CD8-positive, alpha-beta memory T cell (primary cell): ENCODE data around the gene TBL1X. TPM values are rescaled to one million over a fixed set of nuclear protein-coding genes. Genes with fewer than 3 reads are reported as not detected.
"Not testable (repeated sequence)": the region's sequence is repeated elsewhere in the genome, so short reads cannot be mapped to it uniquely, and the experiment has no call there.

ENCODE experiments used
- CTCF ChIA-PET: fragments of 350-600 bp; sonication (Branson Sonifier 250); formaldehyde crosslinking; loops from one replicate; lab custom pipeline; 2021; ENCODE audit warnings: antibody characterized with exemption; lab: Charles Lee
- POLR2A ChIA-PET: fragments of 350-600 bp; sonication (Branson Sonifier 250); formaldehyde crosslinking; loops from one replicate; lab custom pipeline; 2021; ENCODE audit warnings: antibody characterized with exemption; lab: Charles Lee
- DNase-seq, 5 donors: peaks; one replicate each; pipeline versions ENCODE4 v3.0.0 to v3.0.0-alpha.2; 2020 to 2022; ENCODE audit warnings: mixed read lengths in 1 of 5
- H3K27ac ChIP-seq: one replicate; pipeline ENCODE4 v1.7.0; 2013; ENCODE audit warnings: low read depth, mild to moderate bottlenecking, low read length, moderate library complexity
- H3K27me3 ChIP-seq: 2 replicates; pipeline ENCODE4 v1.7.0; 2013; ENCODE audit warnings: low read length, mild to moderate bottlenecking; ENCODE audit not compliant: insufficient read depth, poor library complexity, severe bottlenecking
- H3K36me3 ChIP-seq: 2 replicates; pipeline ENCODE4 v1.7.0; 2013; ENCODE audit warnings: mild to moderate bottlenecking, low read length, moderate library complexity; ENCODE audit not compliant: insufficient read depth
- H3K4me1 ChIP-seq: 2 replicates; pipeline ENCODE4 v1.7.0; 2013; ENCODE audit warnings: mild to moderate bottlenecking, low read length, moderate library complexity; ENCODE audit not compliant: insufficient read depth
- H3K4me3 ChIP-seq: 2 replicates; pipeline ENCODE4 v1.7.0; 2013; ENCODE audit warnings: mild to moderate bottlenecking, low read length
- H3K9me3 ChIP-seq: 2 replicates; pipeline ENCODE4 v1.7.0; 2013; ENCODE audit warnings: mild to moderate bottlenecking, low read length
- H3K27ac Mint-ChIP-seq, 8 donors: one replicate each; pipeline ENCODE4 v1.8.0; 2020 to 2021; ENCODE audit warnings: mixed read lengths in 8 of 8, mild to moderate bottlenecking in 6 of 8, inconsistent platforms in 3 of 8, moderate library complexity in 3 of 8
- H3K27me3 Mint-ChIP-seq, 2 donors: one replicate each; pipeline ENCODE4 v1.8.0; 2020 to 2021; ENCODE audit warnings: mixed read lengths in 2 of 2, mild to moderate bottlenecking in 1 of 2, moderate library complexity in 1 of 2
- H3K36me3 Mint-ChIP-seq, 3 donors: one replicate each; pipeline ENCODE4 v1.8.0; 2020 to 2021; ENCODE audit warnings: mixed read lengths in 3 of 3, inconsistent platforms in 1 of 3, mild to moderate bottlenecking in 1 of 3
- H3K4me1 Mint-ChIP-seq, 3 donors: one replicate each; pipeline ENCODE4 v1.8.0; 2020 to 2021; ENCODE audit warnings: mixed read lengths in 3 of 3, inconsistent platforms in 1 of 3, mild to moderate bottlenecking in 1 of 3
- H3K4me3 Mint-ChIP-seq, 7 donors: one replicate each; pipeline ENCODE4 v1.8.0; 2020 to 2021; ENCODE audit warnings: mixed read lengths in 7 of 7, mild to moderate bottlenecking in 6 of 7, moderate library complexity in 4 of 7, inconsistent platforms in 2 of 7
- H3K9me3 Mint-ChIP-seq, 5 donors: one replicate each; pipeline ENCODE4 v1.8.0; 2020 to 2022; ENCODE audit warnings: mixed read lengths in 5 of 5, mild to moderate bottlenecking in 3 of 5, moderate library complexity in 2 of 5, inconsistent platforms in 1 of 5
- polyA plus RNA-seq: library from polyadenylated mRNA; unstranded; fragments of 300-500 nt; fragmentation: Illumina TruSeq; gene quantifications from one replicate; pipeline ENCODE4 v1.2.3, GENCODE V29; 2021
- total RNA-seq, 2 experiments: library from RNA; stranded (reverse); gene quantifications; one replicate each; pipeline ENCODE4 v1.2.3, GENCODE V29; 2021

Gene TBL1X
- total and polyA plus RNA-seq, 3 experiments from 2014 or later = 16.1 to 25.0 (median 21.3) TPM

- Histone ChIP-seq H3K36me3 (no peaks in the 10 kb centered on the region), H3K27me3 (no peaks in the 10 kb centered on the region), H3K9me3 (no peaks in the 10 kb centered on the region), H3K4me3 (no peak overlapping the region), H3K27ac (no peak overlapping the region), H3K4me1 (no peaks in the 10 kb centered on the region)
- Mint-ChIP-seq H3K27ac (no peak overlapping the region), H3K27me3 (peaks cover 0 to 5% of the 10 kb centered on the region in 2 donors), H3K9me3 (peaks cover 0 to 3% (median 0%) of the 10 kb centered on the region in 5 donors), H3K4me1 (no peaks in the 10 kb centered on the region), H3K36me3 (no peaks in the 10 kb centered on the region), H3K4me3 (no peak overlapping the region)
- POLR2A ChIA-PET = no interaction called here
- no peak for DNase-seq
- CTCF ChIA-PET = no interaction called here
Observed at GRCh38 chrX:9433596-9433995, 31.3 kb upstream of the TBL1X start.

- Mint-ChIP-seq H3K4me1 (no peaks in the 10 kb centered on the region), H3K27ac (peak overlapping the region in 1 of 8 donors; percentile 29), H3K9me3 (peaks cover 0 to 3% (median 0%) of the 10 kb centered on the region in 5 donors), H3K36me3 (no peaks in the 10 kb centered on the region), H3K4me3 (no peak overlapping the region), H3K27me3 (peaks cover 0 to 4% of the 10 kb centered on the region in 2 donors)
- H3K27ac ChIP-seq = no peak overlapping the region
- H3K4me1 ChIP-seq = no peaks in the 10 kb centered on the region
- H3K27me3 ChIP-seq = no peaks in the 10 kb centered on the region
- no peaks in the 10 kb centered on the region for H3K9me3 ChIP-seq
- DNase-seq = no peak
- no peak overlapping the region for H3K4me3 ChIP-seq
- CTCF ChIA-PET = no interaction called here
- H3K36me3 ChIP-seq = no peaks in the 10 kb centered on the region
- POLR2A ChIA-PET = no interaction called here
Observed at GRCh38 chrX:9434051-9434550, 30.8 kb upstream of the TBL1X start.

GRCh38 chrX:9435086-9435485 lies 29.8 kb upstream of the TBL1X start:
- not testable (repeated sequence) for H3K36me3 Mint-ChIP-seq, H3K4me1 Mint-ChIP-seq, H3K27ac Mint-ChIP-seq

DNA sequence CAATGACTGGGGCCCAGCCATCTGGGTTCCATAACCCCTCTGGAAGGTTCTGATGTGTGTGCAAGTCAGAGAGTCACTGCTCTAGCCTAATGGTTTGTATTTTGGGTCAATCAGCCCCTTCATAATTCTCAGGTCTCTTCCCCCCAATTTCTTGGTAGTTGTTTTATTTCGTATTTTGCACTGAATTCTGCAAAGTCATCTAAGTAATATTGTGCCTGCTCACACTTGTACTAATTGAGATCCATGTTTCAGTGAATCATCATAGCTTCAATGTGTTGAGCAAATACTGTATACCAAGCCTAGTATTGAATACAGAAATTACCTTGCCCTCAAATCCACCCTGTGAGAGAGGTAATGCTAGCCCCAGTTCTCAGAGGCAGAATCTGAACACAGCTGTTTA lies 28.0 kb upstream of the TBL1X start:
- no peaks in the 10 kb centered on the region for H3K36me3 Mint-ChIP-seq
- H3K4me3 Mint-ChIP-seq = no peak overlapping the region
- Histone ChIP-seq H3K9me3 (no peaks in the 10 kb centered on the region), H3K4me3 (no peak overlapping the region), H3K4me1 (no peaks in the 10 kb centered on the region), H3K36me3 (no peaks in the 10 kb centered on the region), H3K27ac (no peak overlapping the region), H3K27me3 (no peaks in the 10 kb centered on the region)
- ChIA-PET POLR2A (no interaction called here), CTCF (no interaction called here)
- H3K9me3 Mint-ChIP-seq = no peaks in the 10 kb centered on the region
- no peaks in the 10 kb centered on the region for H3K27me3 Mint-ChIP-seq
- DNase-seq = no peak
- H3K27ac Mint-ChIP-seq = peak overlapping the region in 1 of 8 donors; percentile 29
- no peaks in the 10 kb centered on the region for H3K4me1 Mint-ChIP-seq

More at GRCh38 chrX:9435086-9435485, 29.8 kb upstream of the TBL1X start:
- H3K9me3 Mint-ChIP-seq, H3K27ac ChIP-seq, H3K36me3 ChIP-seq, DNase-seq, H3K4me3 ChIP-seq, CTCF ChIA-PET, H3K4me3 Mint-ChIP-seq, H3K4me1 ChIP-seq, H3K27me3 ChIP-seq, H3K9me3 ChIP-seq, H3K27me3 Mint-ChIP-seq, POLR2A ChIA-PET: not testable (repeated sequence)

DNA sequence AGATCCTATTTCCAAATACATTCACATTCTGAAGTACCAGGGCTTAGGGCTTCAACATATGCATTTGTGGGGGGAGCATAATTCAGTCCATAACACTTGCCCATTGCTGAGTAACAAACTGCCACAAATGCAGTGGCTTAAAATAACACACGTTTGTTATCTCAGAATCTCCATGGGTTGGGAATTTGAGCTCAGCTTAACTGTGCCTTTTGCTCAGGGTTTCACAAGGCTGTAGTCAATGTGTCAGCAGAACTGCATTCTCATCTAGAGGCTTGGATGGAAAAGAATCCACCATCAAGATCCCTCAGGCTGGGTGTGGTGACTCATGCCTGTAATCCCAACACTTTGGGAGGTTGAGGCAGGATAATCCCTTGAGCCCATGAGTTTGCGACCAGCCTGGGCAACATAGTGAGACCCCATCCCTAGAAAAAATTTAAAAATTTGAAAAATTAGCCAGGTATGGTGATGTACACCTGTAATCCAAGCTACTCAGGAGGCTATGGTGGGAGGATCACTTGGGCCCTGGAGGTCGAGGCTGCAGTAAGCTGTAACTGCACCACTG lies 25.8 kb upstream of the TBL1X start:
- DNase-seq = no peak
- H3K36me3 ChIP-seq = no peaks in the 10 kb centered on the region
- peaks cover 0 to 3% of the 10 kb centered on the region in 2 donors for H3K27me3 Mint-ChIP-seq
- ChIA-PET POLR2A (no interaction called here), CTCF (no interaction called here)
- no peaks in the 10 kb centered on the region for H3K36me3 Mint-ChIP-seq
- no peak overlapping the region for H3K4me3 ChIP-seq
- H3K4me1 ChIP-seq = no peaks in the 10 kb centered on the region
- H3K9me3 Mint-ChIP-seq = no peaks in the 10 kb centered on the region
- no peak overlapping the region for H3K27ac ChIP-seq
- H3K4me3 Mint-ChIP-seq = no peak overlapping the region
- H3K27ac Mint-ChIP-seq = no peak overlapping the region
- no peaks in the 10 kb centered on the region for H3K27me3 ChIP-seq
- H3K9me3 ChIP-seq = no peaks in the 10 kb centered on the region
- H3K4me1 Mint-ChIP-seq = no peaks in the 10 kb centered on the region

DNA sequence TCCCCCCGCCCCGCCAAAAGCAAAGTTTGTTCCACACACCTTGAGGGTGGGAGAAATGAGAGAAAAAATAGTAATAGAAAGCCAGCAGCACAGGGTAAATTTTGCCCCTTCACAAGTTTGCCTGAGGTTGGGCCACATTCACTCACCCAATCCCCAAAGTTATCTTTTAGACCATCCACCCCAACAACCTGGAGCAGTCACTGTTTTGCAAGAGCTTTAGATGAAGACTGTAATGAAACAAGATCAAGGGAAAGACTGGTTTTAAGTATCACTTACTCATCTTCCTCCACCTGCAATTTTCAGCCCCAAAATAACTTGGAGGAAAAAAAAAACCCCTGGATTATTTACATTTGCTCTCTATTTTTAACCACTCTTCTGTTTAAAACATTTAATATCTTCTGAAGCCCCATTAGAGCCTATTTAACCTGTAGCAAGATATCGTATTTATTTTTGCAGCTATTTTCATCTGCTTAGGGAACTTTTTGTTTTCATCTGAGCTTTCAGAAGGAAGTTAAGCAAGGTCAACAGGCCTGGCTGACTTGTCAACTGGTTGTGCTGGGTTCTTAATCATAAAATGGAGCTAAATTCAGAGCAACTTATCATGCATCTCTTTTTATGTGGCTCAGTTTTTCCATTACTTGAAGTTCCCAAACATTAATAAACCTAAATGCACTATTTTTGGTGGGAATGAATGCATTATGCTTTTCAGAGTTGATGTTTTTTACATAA lies 24.6 kb upstream of the TBL1X start:
- no peaks in the 10 kb centered on the region for H3K9me3 ChIP-seq
- ChIA-PET POLR2A (no interaction called here), CTCF (no interaction called here)
- H3K4me1 ChIP-seq = no peaks in the 10 kb centered on the region
- no peak overlapping the region for H3K27ac Mint-ChIP-seq
- H3K9me3 Mint-ChIP-seq = peaks cover 0 to 2% (median 0%) of the 10 kb centered on the region in 5 donors
- no peak overlapping the region for H3K4me3 ChIP-seq
- no peak overlapping the region for H3K27ac ChIP-seq
- no peaks in the 10 kb centered on the region for H3K4me1 Mint-ChIP-seq
- no peaks in the 10 kb centered on the region for H3K27me3 ChIP-seq
- H3K36me3 Mint-ChIP-seq = no peaks in the 10 kb centered on the region
- no peak for DNase-seq
- no peaks in the 10 kb centered on the region for H3K36me3 ChIP-seq
- H3K4me3 Mint-ChIP-seq = no peak overlapping the region
- peaks cover 0 to 3% of the 10 kb centered on the region in 2 donors for H3K27me3 Mint-ChIP-seq

- DNase-seq = no peak
- H3K9me3 ChIP-seq = no peaks in the 10 kb centered on the region
- Mint-ChIP-seq H3K27ac (peak overlapping the region in 1 of 8 donors; percentile 1), H3K9me3 (peaks cover 0 to 2% (median 0%) of the 10 kb centered on the region in 5 donors), H3K4me3 (no peak overlapping the region), H3K4me1 (no peaks in the 10 kb centered on the region), H3K36me3 (no peaks in the 10 kb centered on the region), H3K27me3 (peaks cover 0 to 3% of the 10 kb centered on the region in 2 donors)
- H3K4me1 ChIP-seq = no peaks in the 10 kb centered on the region
- no peak overlapping the region for H3K27ac ChIP-seq
- H3K4me3 ChIP-seq = no peak overlapping the region
- ChIA-PET POLR2A (no interaction called here), CTCF (no interaction called here)
- no peaks in the 10 kb centered on the region for H3K36me3 ChIP-seq
- H3K27me3 ChIP-seq = no peaks in the 10 kb centered on the region
Observed at GRCh38 chrX:9442056-9442455, 22.8 kb upstream of the TBL1X start.

GRCh38 chrX:9443327-9443726 lies 21.5 kb upstream of the TBL1X start:
- peaks cover 0 to 3% of the 10 kb centered on the region in 2 donors for H3K27me3 Mint-ChIP-seq
- peaks cover 0 to 2% (median 0%) of the 10 kb centered on the region in 5 donors for H3K9me3 Mint-ChIP-seq
- no peak overlapping the region for H3K4me3 ChIP-seq
- H3K36me3 ChIP-seq = no peaks in the 10 kb centered on the region
- no peaks in the 10 kb centered on the region for H3K27me3 ChIP-seq
- no peaks in the 10 kb centered on the region for H3K36me3 Mint-ChIP-seq
- POLR2A ChIA-PET = no interaction called here
- DNase-seq = no peak
- CTCF ChIA-PET = no interaction called here
- no peak overlapping the region for H3K27ac Mint-ChIP-seq
- no peaks in the 10 kb centered on the region for H3K9me3 ChIP-seq
- H3K27ac ChIP-seq = no peak overlapping the region
- H3K4me1 ChIP-seq = no peaks in the 10 kb centered on the region
- H3K4me1 Mint-ChIP-seq = no peaks in the 10 kb centered on the region
- H3K4me3 Mint-ChIP-seq = no peak overlapping the region
